ENCODE data around the gene GBP6. TPM values are rescaled to one million over a fixed set of nuclear protein-coding genes. Genes with fewer than 3 reads are reported as not detected.
"Not testable (repeated sequence)": the region's sequence is repeated elsewhere in the genome, so short reads cannot be mapped to it uniquely, and the experiment has no call there.

The GBP6 gene
- total RNA-seq, 4 donors from 2014 or later = 0.55 to 1.5 (median 0.74) TPM

DNA sequence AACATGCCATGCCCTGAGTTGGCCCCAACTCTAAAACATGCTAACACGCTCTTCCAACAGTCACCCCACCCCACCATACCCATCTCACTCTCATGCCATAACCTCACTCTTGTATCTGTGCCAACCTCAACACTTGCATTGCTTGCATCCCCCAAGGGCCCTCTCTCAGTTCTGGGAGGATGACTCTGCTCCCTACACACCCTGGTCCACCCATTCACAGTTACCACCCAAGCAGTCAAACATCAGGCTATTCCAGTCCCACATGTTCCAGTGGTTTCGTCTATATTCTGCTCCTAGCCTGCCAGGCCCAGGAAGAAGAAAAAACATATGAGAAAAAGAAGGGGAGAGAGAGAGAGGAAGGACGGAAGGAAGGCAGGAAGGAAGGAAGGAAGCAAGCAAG, 31.0 kb downstream of the GBP6 start:
- 55 to 73% methylated on average over 3 of the region's 3 CpGs for WGBS, 2 donors
- H3K4me3 ChIP-seq (ENCODE audit: low read depth, poor library complexity, severe bottlenecking) = no peak overlapping the region
- intact Hi-C loops (cut with DNase I; ENCODE audit: low total_unique reads) = no loop called here
- TF ChIP-seq, protein P1, sequence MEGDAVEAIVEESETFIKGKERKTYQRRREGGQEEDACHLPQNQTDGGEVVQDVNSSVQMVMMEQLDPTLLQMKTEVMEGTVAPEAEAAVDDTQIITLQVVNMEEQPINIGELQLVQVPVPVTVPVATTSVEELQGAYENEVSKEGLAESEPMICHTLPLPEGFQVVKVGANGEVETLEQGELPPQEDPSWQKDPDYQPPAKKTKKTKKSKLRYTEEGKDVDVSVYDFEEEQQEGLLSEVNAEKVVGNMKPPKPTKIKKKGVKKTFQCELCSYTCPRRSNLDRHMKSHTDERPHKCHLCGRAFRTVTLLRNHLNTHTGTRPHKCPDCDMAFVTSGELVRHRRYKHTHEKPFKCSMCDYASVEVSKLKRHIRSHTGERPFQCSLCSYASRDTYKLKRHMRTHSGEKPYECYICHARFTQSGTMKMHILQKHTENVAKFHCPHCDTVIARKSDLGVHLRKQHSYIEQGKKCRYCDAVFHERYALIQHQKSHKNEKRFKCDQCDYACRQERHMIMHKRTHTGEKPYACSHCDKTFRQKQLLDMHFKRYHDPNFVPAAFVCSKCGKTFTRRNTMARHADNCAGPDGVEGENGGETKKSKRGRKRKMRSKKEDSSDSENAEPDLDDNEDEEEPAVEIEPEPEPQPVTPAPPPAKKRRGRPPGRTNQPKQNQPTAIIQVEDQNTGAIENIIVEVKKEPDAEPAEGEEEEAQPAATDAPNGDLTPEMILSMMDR (IDR thresholded peaks at IDR 0.05) = no peak
- TF ChIP-seq POLR2A (IDR thresholded peaks at IDR 0.05) = no peak
- DNase-seq (ENCODE audit: low spot score in 2 of 2) = no peak

DNA sequence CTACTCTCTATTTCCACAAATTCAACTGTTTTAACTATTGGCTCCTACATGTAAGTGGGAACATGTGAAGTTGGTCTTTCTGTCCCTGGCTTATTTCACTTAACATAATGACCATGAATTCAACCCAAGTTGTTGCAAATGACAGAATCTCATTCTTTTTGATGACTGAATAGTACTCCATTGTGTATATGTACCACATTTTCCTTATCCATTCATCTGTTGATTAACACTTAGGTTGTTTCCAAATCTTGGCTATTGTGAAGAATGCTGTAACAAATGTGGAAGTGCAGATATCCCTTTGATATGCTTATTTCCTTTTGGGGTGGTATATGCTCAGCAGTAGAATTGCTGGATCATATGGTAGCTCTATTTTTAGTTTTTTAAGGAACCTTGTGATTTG, 33.0 kb downstream of the GBP6 start:
- no peak for DNase-seq (ENCODE audit: low spot score in 2 of 2)
- intact Hi-C loops (cut with DNase I; ENCODE audit: low total_unique reads) = no loop called here
- no peak overlapping the region for H3K4me3 ChIP-seq (ENCODE audit: low read depth, poor library complexity, severe bottlenecking)
- TF ChIP-seq, protein P1 (IDR thresholded peaks at IDR 0.05) = no peak
- no peak for TF ChIP-seq POLR2A (IDR thresholded peaks at IDR 0.05)

DNA sequence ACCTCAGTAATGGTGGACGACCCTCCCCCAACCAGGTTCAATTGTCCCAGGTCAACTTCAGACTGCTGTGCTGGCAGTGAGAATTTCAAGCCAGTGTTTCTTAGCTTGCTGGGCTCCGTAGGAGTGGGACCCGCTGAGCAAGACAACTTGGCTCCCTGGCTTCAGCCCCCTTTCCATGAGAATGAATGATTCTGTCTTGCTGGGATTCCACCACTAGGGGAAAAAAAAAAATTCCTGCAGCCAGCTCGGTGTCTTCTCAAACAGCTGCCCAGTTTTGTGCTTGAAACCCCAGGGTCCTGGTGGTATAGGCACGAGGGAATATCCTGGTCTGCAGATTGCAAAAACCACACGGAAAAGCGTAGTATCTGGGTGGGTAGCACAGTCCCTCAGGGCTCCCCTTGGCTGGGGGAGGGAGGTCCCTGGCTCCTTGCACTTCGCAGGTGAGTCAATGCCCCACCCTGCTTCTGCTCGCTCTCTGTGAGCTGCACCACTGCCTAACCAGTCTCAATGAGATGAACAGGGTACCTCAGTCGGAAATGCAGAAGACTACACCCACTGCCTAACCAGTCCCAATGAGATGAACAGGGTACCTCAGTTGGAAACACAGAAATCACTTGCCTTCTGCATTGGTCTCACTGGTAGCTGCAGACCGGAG, 41.5 kb downstream of the GBP6 start:
- DNase-seq (ENCODE audit: low spot score in 2 of 2) = no peak
- no peak overlapping the region for H3K4me3 ChIP-seq (ENCODE audit: low read depth, poor library complexity, severe bottlenecking)
- TF ChIP-seq, protein P1 (IDR thresholded peaks at IDR 0.05) = no peak
- TF ChIP-seq POLR2A (IDR thresholded peaks at IDR 0.05) = no peak
- WGBS, 2 donors = 67 to 73% methylated on average over 11 of the region's 11 CpGs
- intact Hi-C loops (cut with DNase I; ENCODE audit: low total_unique reads) = no loop called here

DNA sequence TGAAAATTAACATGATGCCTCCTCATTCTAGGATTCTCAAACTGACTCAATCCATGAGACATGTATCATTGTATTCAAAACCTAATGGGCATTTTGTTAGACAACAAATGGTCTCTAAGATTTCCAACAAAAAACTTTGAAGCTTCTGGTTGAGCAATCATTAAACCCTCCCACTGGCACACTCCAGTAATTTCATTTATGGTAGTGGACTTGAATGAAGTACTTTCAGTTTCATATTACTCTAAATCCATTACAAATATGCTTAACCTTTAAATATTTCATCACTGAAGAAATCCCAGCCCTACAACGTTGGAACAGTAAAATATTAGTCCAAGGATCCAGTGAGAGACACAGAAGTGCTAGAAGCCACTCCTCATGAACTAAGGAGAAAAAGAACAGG, 43.5 kb downstream of the GBP6 start:
- no peak overlapping the region for H3K4me3 ChIP-seq (ENCODE audit: low read depth, poor library complexity, severe bottlenecking)
- intact Hi-C loops (cut with DNase I; ENCODE audit: low total_unique reads) = no loop called here
- DNase-seq (ENCODE audit: low spot score in 2 of 2) = no peak
- 0% methylated on average over 1 of the region's 1 CpG for WGBS, 2 donors
- TF ChIP-seq, protein P1 (IDR thresholded peaks at IDR 0.05) = no peak
- no peak for TF ChIP-seq POLR2A (IDR thresholded peaks at IDR 0.05)

DNA sequence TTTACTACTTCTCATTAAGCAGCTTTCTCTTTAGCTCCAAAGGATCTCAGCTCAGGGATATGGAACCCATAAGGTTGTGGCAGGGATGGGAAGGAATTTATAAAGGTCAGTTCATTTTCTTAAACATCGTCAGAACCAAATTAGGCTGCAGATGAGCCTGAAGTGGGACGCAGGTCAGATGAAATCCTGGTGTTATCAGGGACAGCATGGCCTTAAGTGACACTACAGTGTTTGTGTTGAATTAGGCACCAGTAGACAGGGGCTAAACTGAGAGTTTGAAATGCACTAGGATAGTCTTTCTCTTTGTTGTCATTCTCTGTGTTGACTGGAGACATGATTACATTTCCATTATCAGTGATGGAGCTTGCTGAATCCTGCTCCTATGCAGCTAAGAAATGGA, 43.9 kb downstream of the GBP6 start:
- H3K4me3 ChIP-seq (ENCODE audit: low read depth, poor library complexity, severe bottlenecking); intact Hi-C loops (cut with DNase I; ENCODE audit: low total_unique reads); DNase-seq (ENCODE audit: low spot score in 2 of 2): not testable (repeated sequence)
- 50 to 51% methylated on average over 2 of the region's 2 CpGs for WGBS, 2 donors

DNA sequence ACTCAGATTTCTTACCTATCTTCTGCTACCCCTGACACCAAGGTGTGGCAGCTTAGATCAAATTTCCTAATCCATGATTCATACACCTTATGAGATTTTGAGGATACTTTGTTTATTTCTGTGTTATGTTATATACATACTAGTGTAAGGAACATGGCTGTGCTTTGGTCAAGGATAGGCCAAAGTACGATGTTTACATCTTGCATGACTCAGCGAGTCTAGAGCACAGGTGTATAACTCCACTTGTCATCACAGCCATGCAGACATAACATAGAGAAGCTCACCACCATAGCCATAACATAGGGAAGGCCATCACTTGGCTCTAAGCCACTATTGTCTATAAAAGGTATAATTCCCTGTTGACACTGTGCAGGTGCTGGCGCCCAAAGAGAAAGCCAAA, 61.2 kb downstream of the GBP6 start:
- no peak overlapping the region for H3K4me3 ChIP-seq (ENCODE audit: low read depth, poor library complexity, severe bottlenecking)
- 88 to 91% methylated on average over 3 of the region's 3 CpGs for WGBS, 2 donors
- DNase-seq (ENCODE audit: low spot score in 2 of 2) = no peak
- TF ChIP-seq, protein P1 (IDR thresholded peaks at IDR 0.05) = no peak
- no peak for TF ChIP-seq POLR2A (IDR thresholded peaks at IDR 0.05)
- intact Hi-C loops (cut with DNase I; ENCODE audit: low total_unique reads) = no loop called here

Measured in lower leg skin (tissue), 4 donors.